Left renal pelvis (tissue), 4 donors: Measurements from ENCODE around the gene DQX1. TPM values are rescaled to one million over a fixed set of nuclear protein-coding genes. Genes with fewer than 3 reads are reported as not detected.

Experiments used
- DNase-seq, 4 donors: peaks; one replicate each; pipeline ENCODE4 v3.0.0-alpha.2; 2013; ENCODE audit warnings: low read depth in 4 of 4, low spot score in 3 of 4
- polyA plus RNA-seq, 4 donors: library from polyadenylated mRNA; unstranded; fragments of 120-200 nt; gene quantifications; one replicate each; pipeline ENCODE4 v1.2.1, GENCODE V29; 2013; ENCODE audit not compliant: insufficient read length in 4 of 4

The DQX1 gene
- polyA plus RNA-seq, 4 donors: 0.16 to 0.35 (median 0.29) TPM

- DNase-seq: no peak
These were observed 13.1 kb downstream of the DQX1 start for GRCh38 chr2:74512744-74513604.

GRCh38 chr2:74511104-74511989, 14.7 kb downstream of the DQX1 start:
- DNase-seq: no peak

GRCh38 chr2:74510272-74510671, 15.8 kb downstream of the DQX1 start:
- DNase-seq: no peak

GRCh38 chr2:74507926-74508520, 18.0 kb downstream of the DQX1 start:
- no peak for DNase-seq

GRCh38 chr2:74507145-74507925, 18.7 kb downstream of the DQX1 start, which contains the start of gene PCGF1:
Gene PCGF1, minus strand, starts transcription at chr2:74507695. Its CDS starts 27 bp downstream, at chr2:74507668.
- DNase-seq: peak; percentile 98

GRCh38 chr2:74505448-74506246, 20.4 kb downstream of the DQX1 start:
- DNase-seq: no peak

GRCh38 chr2:74504591-74504990, 21.4 kb downstream of the DQX1 start:
- DNase-seq: no peak

- DNase-seq: no peak
These were observed 22.2 kb downstream of the DQX1 start for GRCh38 chr2:74503506-74504475.

GRCh38 chr2:74502720-74503505, 23.1 kb downstream of the DQX1 start:
- no peak for DNase-seq

GRCh38 chr2:74502147-74502719, 23.8 kb downstream of the DQX1 start:
- DNase-seq: no peak

- no peak for DNase-seq
These were observed 24.5 kb downstream of the DQX1 start for GRCh38 chr2:74501335-74502071.

GRCh38 chr2:74500578-74500946, 25.5 kb downstream of the DQX1 start:
- no peak for DNase-seq

GRCh38 chr2:74499940-74500577, 26.0 kb downstream of the DQX1 start:
- no peak for DNase-seq

GRCh38 chr2:74499267-74499939, 26.6 kb downstream of the DQX1 start, which contains the start of gene LBX2:
Gene LBX2, minus strand, starts transcription at chr2:74499603. Its CDS starts 66 bp downstream, at chr2:74499537.
- DNase-seq: no peak

- DNase-seq: no peak
These were observed 27.3 kb downstream of the DQX1 start for GRCh38 chr2:74498500-74499266.
